HG03469 (cell line): ENCODE data around the gene TMEM209.
A peak's percentile ranks its signal among the peaks of the same experiment; 100 is the strongest.
"Not testable (repeated sequence)": the region's sequence is repeated elsewhere in the genome, so short reads cannot be mapped to it uniquely, and the experiment has no call there.

Experiments used
- ATAC-seq: cut with Tn5 transposase; IDR thresholded peaks from one replicate; pipeline ENCODE4 v1.9.1; 2021; ENCODE audit warnings: mild to moderate bottlenecking, moderate library complexity, moderate number of reproducible peaks; ENCODE audit not compliant: unreplicated experiment

Gene TMEM209

DNA sequence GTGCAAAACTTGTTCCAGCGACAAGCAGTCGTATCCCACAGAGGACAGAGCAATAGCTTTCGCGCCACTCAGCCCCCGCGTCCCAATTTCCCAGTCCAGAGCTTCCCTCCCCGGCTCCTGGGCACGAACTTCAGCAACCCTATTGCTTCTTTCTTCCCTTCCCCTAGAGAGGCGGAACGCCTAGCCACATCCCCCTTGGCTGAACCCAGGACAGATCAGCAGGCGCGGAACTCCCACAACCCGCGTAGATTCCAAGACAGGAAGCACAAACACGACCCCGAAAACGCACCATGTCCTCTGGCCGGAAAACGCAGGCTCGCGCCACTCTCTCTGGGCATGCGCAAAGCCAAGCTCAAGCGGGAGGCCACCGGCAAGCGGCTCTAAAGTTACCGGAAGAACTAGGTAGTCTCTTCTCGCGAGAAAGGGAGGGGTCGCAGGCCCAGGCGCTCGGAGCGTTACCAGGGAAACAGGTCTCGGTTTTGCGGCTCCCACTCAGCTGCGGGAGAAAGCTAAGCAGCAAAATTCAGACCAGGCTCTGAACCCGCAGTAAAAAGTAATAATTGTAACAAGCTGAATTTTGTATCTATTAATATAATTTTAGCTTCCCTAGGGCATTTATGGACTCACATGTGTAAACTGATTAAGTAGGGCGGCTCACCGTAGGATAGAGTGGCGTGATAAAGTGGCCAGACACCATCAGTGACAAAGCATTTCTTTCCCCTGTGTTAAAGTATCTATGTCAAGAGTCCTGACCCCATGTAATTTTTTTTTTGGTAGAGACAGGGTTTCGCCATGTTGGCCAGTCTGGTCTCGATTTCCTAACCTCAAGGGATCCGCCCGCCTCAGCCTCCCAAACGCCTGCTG lies at the start of gene TMEM209:
Gene TMEM209, minus strand, starts transcription at position 323 of the 864 bp plus-strand sequence. Its CDS starts 31 bp downstream, at position 292.
- peak; percentile 91 for ATAC-seq

DNA sequence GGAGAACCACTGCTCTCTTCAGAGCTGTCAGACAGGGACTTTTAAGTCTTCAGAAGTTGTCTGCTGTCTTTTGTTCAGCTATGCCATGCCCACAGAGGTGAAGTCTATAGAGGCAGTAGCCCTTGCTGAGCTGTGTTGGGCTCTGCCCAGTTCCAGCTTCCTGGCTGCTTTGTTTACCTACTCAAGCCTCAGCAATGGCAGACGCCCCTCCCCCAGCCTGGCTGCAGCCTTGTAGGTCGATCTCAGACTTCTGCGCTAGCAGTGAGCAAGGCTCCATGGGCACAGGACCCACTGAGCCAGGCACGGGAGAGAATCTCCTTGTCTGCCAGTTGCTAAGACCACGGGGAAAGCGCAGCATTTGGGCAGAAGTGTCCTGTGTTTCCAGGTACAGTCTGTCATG lies 49.3 kb upstream of the TMEM209 start:
- ATAC-seq: no peak

DNA sequence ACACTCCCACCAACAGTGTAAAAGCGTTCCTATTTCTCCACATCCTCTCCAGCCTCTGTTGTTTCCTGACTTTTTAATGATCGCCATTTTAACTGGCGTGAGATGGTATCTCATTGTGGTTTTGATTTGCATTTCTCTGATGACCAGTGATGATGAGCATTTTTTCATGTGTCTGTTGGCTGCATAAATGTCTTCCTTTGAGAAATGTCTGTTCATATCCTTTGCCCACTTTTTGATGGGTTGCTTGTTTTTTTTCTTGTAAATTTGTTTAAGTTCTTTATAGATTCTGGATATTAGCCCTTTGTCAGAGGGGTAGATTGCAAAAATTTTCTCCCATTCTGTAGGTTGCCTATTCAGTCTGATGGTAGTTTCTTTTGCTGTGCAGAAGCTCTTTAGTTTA lies 44.4 kb upstream of the TMEM209 start:
- not testable (repeated sequence) for ATAC-seq

DNA sequence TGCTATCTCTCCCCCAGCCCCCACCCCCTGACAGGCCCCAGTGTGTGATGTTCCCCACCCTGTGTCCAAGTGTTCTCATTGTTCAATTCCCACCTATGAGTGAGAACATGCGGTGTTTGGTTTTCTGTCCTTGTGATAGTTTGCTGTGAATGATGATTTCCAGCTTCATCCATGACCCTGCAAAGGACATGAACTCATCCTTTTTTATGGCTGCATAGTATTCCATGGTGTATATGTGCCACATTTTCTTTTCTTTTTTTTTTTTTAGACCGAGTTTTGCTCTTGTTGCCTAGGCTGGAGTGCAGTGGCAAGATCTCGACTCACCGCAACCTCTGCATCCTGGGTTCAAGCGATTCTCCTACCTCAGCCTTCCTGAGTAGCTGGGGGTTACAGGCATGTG lies 43.6 kb upstream of the TMEM209 start:
- not testable (repeated sequence) for ATAC-seq

DNA sequence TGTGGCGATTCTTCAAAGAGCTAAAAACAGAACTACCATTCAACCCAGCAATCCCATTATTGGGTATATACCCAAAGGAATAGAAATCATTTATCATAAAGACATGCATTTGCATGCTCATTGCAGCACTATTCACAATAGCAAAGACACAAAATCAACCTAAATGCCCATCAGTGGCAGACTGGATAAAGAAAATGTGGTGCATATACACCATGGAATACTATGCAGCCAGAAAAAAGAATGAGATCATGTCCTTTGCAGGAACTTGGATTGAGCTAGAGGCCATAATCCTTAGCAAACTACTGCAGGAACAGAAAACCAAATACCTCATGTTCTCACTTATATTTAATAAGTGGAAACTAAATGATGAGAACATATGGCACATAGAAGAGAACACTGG lies 41.3 kb upstream of the TMEM209 start:
- not testable (repeated sequence) for ATAC-seq

DNA sequence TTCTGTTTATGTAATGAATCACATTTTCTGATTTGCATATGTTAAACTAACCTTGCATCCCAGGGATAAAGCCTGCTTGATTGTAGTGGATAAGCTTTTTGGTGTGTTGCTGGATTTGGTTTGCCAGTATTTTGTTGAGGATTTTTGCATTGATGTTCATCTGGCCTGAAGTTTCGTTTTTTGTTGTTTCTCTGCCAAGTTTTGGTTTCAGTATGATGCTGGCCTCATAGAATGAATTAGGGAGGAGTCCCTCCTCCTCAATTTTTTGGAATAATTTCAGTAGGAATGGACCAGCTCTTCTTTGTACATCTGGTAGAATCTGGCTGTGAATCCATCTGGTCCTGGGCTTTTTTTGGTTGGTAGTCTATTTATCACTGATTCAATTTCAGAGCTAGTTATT lies 38.3 kb upstream of the TMEM209 start:
- ATAC-seq: not testable (repeated sequence)

DNA sequence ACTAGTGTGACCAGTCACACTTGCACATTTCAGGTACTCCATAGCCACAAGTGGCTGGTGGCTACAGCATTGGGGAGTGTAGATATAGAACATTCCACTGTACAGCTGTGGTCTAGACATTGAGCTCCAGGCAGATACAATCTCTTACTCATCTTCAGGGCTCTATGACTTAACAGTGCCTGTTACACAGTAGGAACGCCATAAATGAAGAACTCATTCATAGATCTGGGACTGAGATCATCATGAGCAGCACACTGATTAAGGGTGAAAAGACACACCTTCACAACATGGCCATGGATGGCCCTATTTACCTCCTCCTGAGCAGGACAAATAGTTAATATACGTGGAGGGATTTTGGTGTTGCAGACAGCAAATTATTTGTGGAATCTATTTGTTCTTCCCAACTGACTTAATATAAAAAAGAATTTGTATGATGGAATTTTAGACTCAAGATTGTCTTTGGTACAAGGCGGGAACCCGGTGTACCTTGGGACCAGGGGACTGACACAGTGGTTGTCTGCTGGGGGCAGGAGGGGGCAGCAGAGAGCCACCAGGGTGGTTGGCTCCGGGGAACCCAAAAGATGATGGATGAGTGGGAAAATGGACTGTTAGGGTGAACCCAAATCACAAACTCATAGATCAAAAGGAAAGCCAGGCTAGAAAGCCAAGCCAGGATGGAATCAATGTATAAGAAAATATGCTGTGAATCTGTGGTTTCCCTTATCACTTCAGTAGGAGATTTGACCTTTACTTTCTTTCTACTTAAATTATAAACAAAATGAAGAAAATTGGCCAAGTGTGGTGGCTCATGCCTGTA lies 37.2 kb upstream of the TMEM209 start:
- ATAC-seq: no peak

DNA sequence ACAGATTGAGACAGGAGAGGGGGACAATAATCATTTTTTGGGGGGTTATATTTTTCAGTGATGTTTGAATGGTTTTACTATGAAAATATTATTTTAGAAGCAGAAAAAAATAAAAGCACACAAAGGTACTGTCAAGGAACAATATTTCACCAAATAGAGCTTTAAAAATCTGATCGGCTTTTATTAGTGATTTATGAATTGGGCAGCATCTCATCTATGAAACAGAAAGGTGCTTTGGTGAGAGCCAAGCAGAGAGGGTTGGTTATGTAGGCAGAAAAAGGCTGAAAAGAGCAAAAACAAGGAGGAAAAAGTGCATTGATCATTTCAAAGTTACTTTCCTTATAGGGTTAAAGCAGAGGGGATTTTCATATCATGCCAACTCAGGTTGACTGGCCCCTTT lies 35.0 kb upstream of the TMEM209 start:
- no peak for ATAC-seq

DNA sequence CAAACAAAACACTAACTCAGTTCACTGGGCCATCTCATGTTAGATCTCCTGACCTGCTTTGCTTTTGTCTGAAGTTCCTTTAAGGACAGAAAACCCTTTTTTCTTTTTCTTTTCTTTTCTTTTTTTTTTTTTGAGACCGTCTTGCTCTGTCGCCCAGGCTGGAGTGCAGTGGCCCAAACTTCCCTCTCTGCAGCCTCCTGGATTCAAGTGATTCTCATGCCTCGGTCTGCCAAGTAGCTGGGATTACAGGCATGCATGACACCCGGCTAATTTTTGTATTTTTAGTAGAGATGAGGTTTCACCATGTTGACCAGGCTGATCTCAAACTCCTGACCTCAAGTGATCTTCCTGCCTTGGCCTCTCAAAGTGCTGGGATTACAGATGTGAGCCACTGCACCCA lies 31.2 kb upstream of the TMEM209 start:
- ATAC-seq: not testable (repeated sequence)

DNA sequence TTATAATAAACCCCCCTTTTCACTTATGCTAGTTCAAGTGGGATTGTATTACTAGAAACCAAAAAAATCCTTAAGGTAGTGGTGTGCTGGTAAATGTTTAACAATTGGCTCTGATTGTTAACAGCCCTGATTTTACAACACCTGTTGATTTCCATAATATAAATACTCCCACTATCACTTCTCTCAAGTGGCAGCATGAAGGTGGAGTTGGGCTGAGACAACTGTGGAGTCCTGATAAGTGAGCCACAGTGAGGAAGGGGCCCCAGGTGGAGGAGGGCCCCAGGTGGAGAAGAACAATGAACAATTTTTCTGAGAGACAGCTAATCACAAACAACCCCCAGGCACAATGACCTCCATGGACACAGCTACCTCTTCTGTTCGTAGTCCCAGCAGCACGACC lies 28.9 kb upstream of the TMEM209 start:
- no peak for ATAC-seq

DNA sequence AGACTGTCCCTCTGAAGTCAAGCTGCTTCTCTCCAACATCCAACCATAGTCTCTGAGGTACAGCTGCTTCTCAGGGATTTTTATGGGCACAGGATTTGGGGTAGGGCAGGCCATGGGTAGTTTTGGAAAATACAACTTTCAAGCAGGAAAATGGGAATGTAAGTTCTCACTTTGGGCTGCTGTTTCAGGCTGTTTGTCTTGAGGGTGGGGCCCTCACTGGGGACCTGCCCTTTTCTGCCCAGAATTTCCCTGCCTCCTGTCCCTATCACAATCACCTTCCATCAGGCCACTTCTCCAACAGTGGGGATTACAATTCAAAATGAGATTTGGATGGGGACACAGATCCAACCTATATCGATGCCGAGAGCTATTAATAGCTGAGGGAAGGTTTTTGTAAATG lies 27.0 kb upstream of the TMEM209 start:
- ATAC-seq: no peak

DNA sequence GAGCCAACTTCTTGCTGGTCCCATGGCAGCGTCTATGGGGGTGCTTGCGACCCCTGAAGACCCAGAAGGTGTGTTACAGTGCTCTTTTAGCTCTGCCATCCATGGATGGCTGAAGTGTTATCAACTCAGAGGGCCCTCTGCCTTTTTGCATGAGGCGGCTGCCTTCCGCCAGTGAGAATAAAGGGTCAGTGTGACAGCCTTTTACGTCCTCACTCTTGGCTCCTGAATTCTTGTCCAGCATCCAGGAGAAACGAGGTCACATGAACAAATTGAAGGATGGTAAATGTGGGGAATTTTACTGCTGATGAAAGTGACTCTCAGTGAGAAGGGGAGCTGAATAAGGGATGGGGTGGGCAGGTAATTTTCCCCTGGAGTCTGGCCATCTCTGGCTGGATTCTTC lies 26.6 kb upstream of the TMEM209 start:
- ATAC-seq: no peak

DNA sequence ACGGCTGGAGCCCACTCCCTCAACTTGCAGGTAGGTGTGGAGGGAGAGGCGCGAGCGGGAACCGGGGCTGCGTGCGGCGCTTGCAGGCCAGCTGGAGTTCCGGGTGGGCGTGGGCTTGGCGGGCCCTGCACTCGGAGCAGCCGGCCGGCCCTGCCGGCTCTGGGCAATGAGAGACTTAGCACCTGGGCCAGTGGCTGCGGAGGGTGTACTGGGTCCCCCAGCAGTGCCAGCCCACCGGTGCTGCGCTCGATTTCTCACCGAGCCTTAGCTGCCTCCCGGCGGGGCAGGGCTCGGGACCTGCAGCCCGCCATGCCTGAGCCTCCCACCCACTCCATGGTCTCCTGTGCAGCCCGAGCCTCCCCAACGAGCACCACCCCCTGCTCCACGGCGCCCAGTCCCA lies 24.8 kb upstream of the TMEM209 start:
- ATAC-seq: not testable (repeated sequence)

DNA sequence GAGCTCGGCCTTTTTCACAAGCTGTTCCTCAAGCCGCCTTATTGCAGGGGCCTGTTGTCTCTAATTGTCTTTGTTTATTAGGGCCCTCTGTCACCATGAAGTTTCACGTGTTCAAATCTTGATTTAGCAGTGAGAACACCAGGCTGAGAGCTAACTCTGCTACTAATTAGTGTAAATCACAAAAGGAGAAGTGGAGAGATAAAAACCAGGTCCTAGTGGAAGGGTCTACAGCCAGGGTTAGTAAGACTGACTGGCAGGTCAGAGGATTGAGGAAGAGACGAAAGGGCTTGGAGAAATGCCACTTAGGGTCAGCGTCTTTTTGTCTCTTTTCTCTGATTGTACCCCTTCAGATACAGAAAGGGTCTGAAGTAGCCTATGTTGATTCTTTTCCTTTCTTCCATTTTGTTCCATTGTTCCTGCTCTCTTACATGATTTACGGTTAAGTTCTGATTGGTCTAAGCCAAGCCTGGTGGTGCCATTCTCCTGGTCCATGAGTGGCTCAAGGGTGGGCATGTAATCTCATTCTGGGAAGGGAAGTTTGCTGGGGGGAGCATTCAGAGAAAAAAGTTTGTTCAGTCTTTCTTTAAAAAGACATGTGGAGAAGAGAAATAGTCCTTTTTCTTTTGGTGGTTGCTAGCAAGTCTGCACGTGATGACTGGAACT lies 23.8 kb upstream of the TMEM209 start:
- ATAC-seq: no peak

DNA sequence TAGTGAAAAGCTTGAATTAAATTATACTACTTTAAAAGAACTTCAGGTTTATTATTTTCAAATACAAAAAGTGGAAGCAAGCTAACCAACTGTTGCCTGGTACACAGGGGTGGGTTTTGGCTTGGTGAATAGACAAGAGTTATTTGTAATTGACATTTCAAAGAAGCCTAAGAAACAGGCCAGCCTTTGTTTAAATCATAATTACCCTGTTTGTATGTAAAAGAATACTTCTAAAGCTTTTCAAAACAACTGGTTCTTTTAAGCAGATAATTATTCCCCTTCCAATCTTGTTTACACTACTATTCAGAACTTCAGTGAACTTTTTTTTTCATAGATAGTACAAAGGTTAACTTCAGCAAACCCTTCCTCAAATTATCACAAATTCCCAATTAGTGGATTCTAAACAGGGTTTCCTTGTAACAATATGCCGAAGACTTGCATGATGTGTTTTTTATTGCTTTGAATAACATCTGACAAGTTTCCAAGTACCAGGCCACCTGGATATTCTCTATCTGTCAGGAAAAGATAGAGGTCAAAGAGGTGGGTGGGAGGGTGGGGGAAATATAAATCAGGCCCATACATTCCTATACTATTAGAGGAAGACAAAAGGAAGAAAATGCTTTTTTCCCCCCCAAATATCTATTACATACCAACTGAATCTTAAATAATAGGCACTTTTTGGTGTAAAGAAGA lies 22.8 kb upstream of the TMEM209 start:
- ATAC-seq: no peak

DNA sequence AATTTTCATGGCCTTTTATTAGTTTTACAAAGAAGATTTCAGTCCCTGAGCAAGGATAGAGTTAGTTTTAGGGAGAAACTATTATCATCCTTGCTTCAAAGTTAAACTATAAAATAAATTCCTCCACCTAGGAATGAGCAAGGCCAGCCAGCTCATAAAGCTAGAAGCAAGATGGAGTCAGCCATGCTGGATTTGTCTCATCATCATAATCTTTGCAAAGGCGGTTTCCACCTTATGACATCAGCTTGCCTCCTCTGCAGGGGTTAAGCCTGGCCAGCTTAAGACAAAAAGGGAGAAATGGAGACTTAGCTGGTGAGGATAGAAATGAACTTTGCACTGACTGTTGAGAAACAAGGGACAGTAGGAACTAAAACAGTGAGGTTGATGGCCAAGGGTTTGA lies 21.1 kb upstream of the TMEM209 start:
- ATAC-seq: no peak

DNA sequence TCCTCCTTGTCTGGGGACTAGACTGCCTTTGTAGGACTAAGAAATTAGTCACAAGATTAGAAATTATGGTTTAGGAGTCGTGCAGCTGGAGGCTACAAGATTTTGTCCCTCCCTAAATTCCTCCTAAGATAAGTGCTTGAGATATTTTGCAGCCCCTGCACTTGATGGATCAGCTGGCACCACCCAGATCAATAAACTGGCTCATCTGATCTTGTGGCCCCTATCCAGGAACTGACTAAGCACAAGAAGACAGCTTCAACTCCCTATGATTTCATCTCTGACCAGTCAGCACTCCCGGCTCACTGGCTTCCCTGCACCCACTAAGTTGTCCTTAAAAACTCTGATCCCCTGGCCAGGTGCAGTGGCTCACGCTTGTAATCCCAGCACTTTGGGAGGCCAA lies 19.7 kb upstream of the TMEM209 start:
- ATAC-seq: not testable (repeated sequence)

DNA sequence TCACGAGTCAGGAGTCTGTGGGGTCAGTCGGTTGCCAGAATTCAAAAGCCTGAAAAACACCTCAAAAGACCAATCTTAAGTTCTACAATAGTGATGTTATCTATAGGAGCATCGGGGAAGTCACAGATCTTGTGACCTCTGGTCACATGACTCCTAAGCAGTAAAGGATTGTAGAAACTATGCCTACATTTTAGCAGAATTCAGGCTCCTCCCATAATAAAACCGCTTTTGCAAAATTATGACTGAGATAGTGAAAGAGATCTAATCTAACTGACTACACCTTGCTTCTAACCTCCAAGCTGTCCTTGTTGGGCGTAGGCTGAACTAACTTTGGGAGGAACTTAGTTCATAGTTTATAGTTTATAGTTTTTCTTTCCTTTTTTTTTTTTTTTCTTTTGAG lies 19.0 kb upstream of the TMEM209 start:
- ATAC-seq: no peak

DNA sequence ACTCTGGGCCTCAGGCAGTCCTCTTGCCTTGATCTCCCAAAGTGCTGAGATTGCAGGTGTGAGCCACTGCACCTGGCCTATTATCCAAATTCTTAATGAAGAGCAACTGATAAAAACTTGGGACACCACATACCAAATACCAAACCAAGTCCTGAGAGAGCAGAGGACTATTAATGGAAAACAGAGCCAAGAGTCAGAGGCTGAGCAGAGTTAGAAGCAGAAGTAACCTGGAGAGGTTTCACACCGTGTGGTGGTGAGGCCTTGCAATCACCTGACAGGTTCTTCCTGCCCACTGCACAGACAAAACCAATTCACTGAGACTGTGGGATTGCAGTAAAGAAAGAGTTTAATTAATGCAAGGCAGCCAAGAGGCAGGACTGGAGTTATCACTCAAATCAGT lies 18.4 kb upstream of the TMEM209 start:
- ATAC-seq: no peak

DNA sequence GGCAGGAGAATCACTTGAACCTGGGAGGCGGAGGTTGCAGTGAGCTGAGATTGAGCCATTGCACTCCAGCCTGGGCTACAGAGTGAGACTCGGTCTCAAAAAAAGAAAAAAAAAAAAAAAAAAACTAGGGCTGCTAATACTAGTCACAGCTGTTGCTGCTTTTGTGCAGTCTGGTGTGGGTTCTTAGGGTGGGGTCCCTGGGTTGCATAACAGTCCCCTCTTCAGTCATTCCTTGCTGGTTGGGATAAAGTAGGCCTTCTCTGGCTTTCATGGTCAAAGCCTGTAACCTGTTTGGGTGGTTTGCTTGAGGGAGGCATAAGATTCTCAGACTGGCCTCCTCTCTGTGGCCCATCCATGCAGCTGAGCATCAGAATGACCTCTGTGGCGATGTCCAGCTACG lies 16.5 kb upstream of the TMEM209 start:
- ATAC-seq: no peak

DNA sequence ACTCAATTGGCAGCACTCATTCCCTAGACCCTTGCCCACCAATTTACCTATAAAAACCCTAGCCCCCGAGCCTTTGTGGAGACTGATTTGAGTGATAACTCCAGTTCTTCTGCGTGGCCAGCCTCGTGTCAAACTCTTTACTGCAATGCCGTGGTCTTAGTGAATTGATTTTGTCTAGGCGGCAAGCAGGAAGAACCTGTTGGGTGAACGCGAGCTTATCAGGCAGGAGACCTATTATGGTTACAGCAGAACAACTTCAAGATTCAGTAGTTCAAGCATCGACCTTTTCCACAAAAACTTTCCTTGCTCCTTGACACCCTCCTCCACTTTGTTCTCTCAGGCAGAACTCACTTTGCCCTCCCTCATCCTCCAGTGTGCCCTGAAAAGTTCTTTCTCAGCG lies 14.7 kb upstream of the TMEM209 start:
- ATAC-seq: no peak
